Ascending aorta (tissue), 2 donors: Measurements from ENCODE around the gene DGKI. TPM values are rescaled to one million over a fixed set of nuclear protein-coding genes. Genes with fewer than 3 reads are reported as not detected.
A peak's percentile ranks its signal among the peaks of the same experiment; 100 is the strongest.
"Not testable (repeated sequence)": the region's sequence is repeated elsewhere in the genome, so short reads cannot be mapped to it uniquely, and the experiment has no call there.

Experiments used
- DNase-seq, 2 donors: peaks; one replicate each; pipeline ENCODE4 v3.0.0-alpha.2; 2019; ENCODE audit warnings: low spot score in 2 of 2
- H3K27ac ChIP-seq, 2 donors: fragments of 200-600 bp; sonication (generic); one replicate each; pipeline ENCODE4 v1.5.1; 2016 to 2017; ENCODE audit warnings: mild to moderate bottlenecking in 1 of 2
- H3K27me3 ChIP-seq: fragments of 200-600 bp; sonication (generic); one replicate; pipeline ENCODE4 v1.5.1; 2017
- H3K36me3 ChIP-seq, 2 donors: fragments of 200-600 bp; sonication (generic); one replicate each; pipeline ENCODE4 v1.5.1; 2016
- H3K4me1 ChIP-seq, 2 donors: fragments of 200-600 bp; sonication (generic); one replicate each; pipeline ENCODE4 v1.5.1; 2016 to 2017; ENCODE audit warnings: mild to moderate bottlenecking in 1 of 2
- H3K4me3 ChIP-seq, 2 donors: fragments of 200-600 bp; sonication (generic); one replicate each; pipeline ENCODE4 v1.5.1; 2016 to 2017; ENCODE audit warnings: mild to moderate bottlenecking in 1 of 2
- H3K9me3 ChIP-seq, 2 donors: fragments of 200-600 bp; sonication (generic); one replicate each; pipeline ENCODE4 v1.5.1; 2016
- intact Hi-C: fragments of 100-400 bp; cut with DNase I; formaldehyde crosslinking; loops from one replicate; pipeline ENCODE4 v1.15.1; 2023
- total RNA-seq: library from RNA; depleted of rRNA; stranded (reverse); fragments of >200 nt; gene quantifications from one replicate; pipeline ENCODE4 v1.1.0, GENCODE V29; 2016
- TF ChIP-seq, protein P1 (sequence below), 3 experiments: fragments of 200-600 bp in 2 of 3; fragments of 450-650 bp in 1 of 3; sonication (generic) in 2 of 3; IDR thresholded peaks; one replicate each; pipeline ENCODE4 v1.5.1; 2016 to 2019; ENCODE audit warnings: antibody characterized with exemption in 3 of 3, mild to moderate bottlenecking in 1 of 3, moderate library complexity in 1 of 3

Gene DGKI
- total RNA-seq, 1 donor from 2014 or later = 13.4 TPM

DNA sequence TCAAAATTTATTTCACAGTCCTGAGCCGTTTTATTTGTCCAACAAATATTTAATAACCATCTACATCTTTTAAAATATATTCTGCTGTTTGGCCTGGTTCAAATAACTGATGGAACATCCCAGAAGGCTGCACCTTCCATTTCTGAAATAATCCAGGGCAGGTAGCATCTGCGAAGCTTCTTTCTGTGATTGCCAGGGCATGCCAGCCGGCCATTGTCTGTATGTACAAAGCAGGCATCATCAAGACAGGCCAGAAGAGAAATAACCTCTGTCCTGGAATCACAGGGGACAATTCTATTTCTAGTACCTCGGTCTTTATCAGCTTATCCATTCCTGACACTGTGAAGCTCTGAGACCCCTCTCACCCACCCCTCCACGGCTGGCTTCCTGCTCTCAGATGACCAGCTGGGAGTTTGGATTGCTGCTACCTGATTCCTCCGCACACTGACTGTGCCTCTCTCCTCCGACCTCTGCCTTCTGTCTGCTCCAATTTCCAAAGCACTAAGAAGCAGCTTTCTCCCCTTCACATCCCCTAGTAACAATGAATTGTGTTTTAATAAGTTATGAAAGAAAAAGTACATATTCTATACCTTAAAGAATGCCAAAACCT, 8.0 kb downstream of the DGKI start:
- H3K4me3 ChIP-seq = no peak overlapping the region
- no peak for DNase-seq
- H3K9me3 ChIP-seq = no peaks in the 10 kb centered on the region
- intact Hi-C loops = loop anchor here (5.0 kb wide), 1 partner anchor 163 kb away; the partner anchor contains the start of gene CREB3L2
- peak overlapping the region; percentile 53 to 83 for H3K27ac ChIP-seq
- TF ChIP-seq, protein P1, sequence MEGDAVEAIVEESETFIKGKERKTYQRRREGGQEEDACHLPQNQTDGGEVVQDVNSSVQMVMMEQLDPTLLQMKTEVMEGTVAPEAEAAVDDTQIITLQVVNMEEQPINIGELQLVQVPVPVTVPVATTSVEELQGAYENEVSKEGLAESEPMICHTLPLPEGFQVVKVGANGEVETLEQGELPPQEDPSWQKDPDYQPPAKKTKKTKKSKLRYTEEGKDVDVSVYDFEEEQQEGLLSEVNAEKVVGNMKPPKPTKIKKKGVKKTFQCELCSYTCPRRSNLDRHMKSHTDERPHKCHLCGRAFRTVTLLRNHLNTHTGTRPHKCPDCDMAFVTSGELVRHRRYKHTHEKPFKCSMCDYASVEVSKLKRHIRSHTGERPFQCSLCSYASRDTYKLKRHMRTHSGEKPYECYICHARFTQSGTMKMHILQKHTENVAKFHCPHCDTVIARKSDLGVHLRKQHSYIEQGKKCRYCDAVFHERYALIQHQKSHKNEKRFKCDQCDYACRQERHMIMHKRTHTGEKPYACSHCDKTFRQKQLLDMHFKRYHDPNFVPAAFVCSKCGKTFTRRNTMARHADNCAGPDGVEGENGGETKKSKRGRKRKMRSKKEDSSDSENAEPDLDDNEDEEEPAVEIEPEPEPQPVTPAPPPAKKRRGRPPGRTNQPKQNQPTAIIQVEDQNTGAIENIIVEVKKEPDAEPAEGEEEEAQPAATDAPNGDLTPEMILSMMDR (IDR thresholded peaks at IDR 0.05) = no peak
- H3K27me3 ChIP-seq = no peaks in the 10 kb centered on the region
- no peaks in the 10 kb centered on the region for H3K36me3 ChIP-seq
- H3K4me1 ChIP-seq = peaks cover 10 to 35% of the 10 kb centered on the region in 2 donors

GRCh38 chr7:137836541-137836940, 10.2 kb downstream of the DGKI start:
- no peaks in the 10 kb centered on the region for H3K27me3 ChIP-seq
- H3K4me1 ChIP-seq = peaks cover 10 to 35% of the 10 kb centered on the region in 2 donors
- no peak for DNase-seq
- intact Hi-C loops = loop anchor here (5.0 kb wide), 1 partner anchor 166 kb away; the partner anchor contains the start of gene CREB3L2
- no peak overlapping the region for H3K4me3 ChIP-seq
- H3K9me3 ChIP-seq = peaks cover 0 to 5% of the 10 kb centered on the region in 2 donors
- H3K27ac ChIP-seq = peak overlapping the region; percentile 71 to 83
- TF ChIP-seq, protein P1 (IDR thresholded peaks at IDR 0.05) = no peak
- no peaks in the 10 kb centered on the region for H3K36me3 ChIP-seq

DNA sequence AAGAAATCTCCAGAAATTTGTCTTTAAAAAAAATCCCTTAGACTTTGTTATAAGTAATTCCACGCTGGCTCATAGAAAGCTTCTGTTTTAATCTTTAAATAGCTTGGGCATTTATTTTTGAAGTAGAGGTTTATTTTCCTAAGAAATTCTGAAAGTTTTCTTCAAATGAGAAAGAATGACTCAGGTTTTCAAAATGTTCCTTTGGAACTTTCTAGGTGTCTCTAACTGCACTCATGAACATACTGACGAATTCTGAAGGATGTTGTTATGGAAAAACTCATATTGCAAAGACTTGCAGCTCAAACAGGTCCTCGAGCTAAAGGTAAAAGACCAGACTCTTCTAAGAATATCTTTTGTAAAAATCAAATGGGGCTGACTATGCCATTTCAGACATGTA, 10.7 kb downstream of the DGKI start:
- intact Hi-C loops = loop anchor here (5.0 kb wide), 1 partner anchor 166 kb away; the partner anchor contains the start of gene CREB3L2
- Histone ChIP-seq H3K36me3 (no peaks in the 10 kb centered on the region), H3K4me1 (peaks cover 10 to 35% of the 10 kb centered on the region in 2 donors), H3K4me3 (no peak overlapping the region), H3K27ac (peak overlapping the region; percentile 71 to 83), H3K27me3 (no peaks in the 10 kb centered on the region), H3K9me3 (peaks cover 0 to 5% of the 10 kb centered on the region in 2 donors)
- DNase-seq = no peak
- TF ChIP-seq, protein P1 (IDR thresholded peaks at IDR 0.05) = no peak

DNA sequence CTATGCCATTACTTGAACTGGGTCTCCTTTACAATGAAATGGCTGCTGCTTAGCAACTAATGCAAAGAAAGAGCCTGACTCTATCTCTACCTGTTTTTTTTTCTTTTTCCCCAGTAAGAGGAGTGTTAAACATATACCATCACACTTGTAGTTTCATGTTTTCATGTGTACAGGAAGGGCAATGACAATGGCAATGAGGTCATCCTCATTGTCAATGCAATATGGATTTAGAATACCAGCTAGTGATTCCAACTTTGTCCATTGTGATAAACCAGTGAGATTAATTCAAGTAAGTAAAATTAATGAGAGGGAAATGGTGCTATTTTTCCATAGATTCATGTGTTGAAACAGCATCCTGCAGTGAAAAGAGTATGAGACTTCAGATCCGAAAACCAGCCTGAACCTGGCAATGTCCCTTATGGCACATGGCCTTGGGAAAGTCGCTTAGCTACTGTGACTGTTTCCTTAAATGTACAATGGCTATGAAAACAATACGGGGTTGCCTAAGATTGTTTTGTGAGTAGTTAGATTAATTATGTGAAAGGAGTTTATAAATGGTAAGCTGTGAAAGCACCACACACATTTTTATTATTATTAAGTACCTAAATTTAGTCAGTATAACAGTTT, 11.2 kb downstream of the DGKI start:
- TF ChIP-seq, protein P1 (IDR thresholded peaks at IDR 0.05) = no peak
- no peak overlapping the region for H3K4me3 ChIP-seq
- intact Hi-C loops = loop anchor here (5.0 kb wide), 1 partner anchor 167 kb away; the partner anchor contains the start of gene CREB3L2

DNA sequence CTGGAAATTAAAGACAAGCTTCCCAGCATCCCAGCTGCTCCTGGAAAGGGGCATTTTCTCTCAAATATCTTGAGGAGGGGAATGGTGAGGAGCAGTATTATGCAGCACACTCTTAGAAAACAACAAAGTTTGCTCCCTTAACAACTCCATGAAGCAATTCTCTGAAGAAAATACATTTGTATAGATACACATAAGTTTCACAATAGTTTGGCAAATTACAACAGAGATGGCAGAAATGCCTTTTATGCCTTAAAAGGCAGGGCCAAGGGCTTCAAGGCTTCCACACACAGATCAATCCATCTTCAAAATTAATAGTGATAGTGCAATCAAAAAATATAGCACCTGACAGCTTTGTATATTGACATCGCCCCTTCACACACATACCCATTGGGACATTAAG, 12.2 kb downstream of the DGKI start:
- Histone ChIP-seq H3K9me3 (peaks cover 0 to 5% of the 10 kb centered on the region in 2 donors), H3K27me3 (no peaks in the 10 kb centered on the region), H3K4me1 (peaks cover 10 to 36% of the 10 kb centered on the region in 2 donors), H3K36me3 (no peaks in the 10 kb centered on the region), H3K4me3 (no peak overlapping the region), H3K27ac (peak overlapping the region in 1 of 2 donors; percentile 69)
- intact Hi-C loops = loop anchor here (5.0 kb wide), 1 partner anchor 42 kb away; no protein-coding TSS in a partner anchor
- TF ChIP-seq, protein P1 (IDR thresholded peaks at IDR 0.05) = no peak
- DNase-seq = no peak

More for the DNA sequence above, 11.2 kb downstream of the DGKI start:
- Histone ChIP-seq H3K36me3 (no peaks in the 10 kb centered on the region), H3K9me3 (peaks cover 0 to 5% of the 10 kb centered on the region in 2 donors), H3K4me1 (peaks cover 10 to 35% of the 10 kb centered on the region in 2 donors), H3K27ac (peak overlapping the region; percentile 69 to 71), H3K27me3 (no peaks in the 10 kb centered on the region)
- DNase-seq = peak in 1 of 2 donors; percentile 76

DNA sequence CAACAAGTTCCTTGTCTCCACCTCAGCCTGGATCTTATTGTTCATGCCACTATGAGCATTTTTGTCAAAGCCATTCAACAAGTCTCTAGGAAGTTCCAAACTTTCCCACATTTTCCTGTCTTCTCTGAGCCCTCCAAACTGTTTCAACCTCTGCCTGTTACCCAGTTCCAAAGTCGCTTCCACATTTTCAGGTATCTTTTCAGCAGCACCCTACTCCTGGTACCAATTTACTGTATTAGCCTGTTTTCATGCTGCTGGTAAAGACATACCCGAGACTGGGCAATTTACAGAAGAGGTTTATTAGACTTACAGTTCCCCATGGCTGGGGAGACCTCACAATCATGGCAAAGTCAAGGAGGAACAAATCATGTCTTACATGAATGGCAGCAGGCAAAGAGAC, 13.8 kb downstream of the DGKI start:
- H3K4me1 ChIP-seq = peaks cover 10 to 37% of the 10 kb centered on the region in 2 donors
- not testable (repeated sequence) for DNase-seq, H3K27ac ChIP-seq, H3K36me3 ChIP-seq, H3K27me3 ChIP-seq, H3K9me3 ChIP-seq, H3K4me3 ChIP-seq
- intact Hi-C loops = loop anchor here (5.0 kb wide), 1 partner anchor 41 kb away; no protein-coding TSS in a partner anchor
